HG03095 (cell line): ENCODE measurements around the gene GABRG2.
"Not testable (repeated sequence)": the region's sequence is repeated elsewhere in the genome, so short reads cannot be mapped to it uniquely, and the experiment has no call there.

ENCODE experiments used
- ATAC-seq: cut with Tn5 transposase; IDR thresholded peaks from one replicate; pipeline ENCODE4 v1.9.1; 2021; ENCODE audit warnings: moderate library complexity; ENCODE audit not compliant: unreplicated experiment

The GABRG2 gene

GRCh38 chr5:162067655-162068411 lies at the start of gene GABRG2:
TSS of gene GABRG2 (plus strand) at chr5:162067773. CDS start at chr5:162068000, 227 bp downstream.
- ATAC-seq = no peak

GRCh38 chr5:162025312-162025711 lies 42.3 kb upstream of the GABRG2 start:
- ATAC-seq = no peak

GRCh38 chr5:162026803-162027202 lies 40.8 kb upstream of the GABRG2 start:
- no peak for ATAC-seq

GRCh38 chr5:162037431-162037830 lies 30.1 kb upstream of the GABRG2 start:
- no peak for ATAC-seq

GRCh38 chr5:162047279-162047678 lies 20.3 kb upstream of the GABRG2 start:
- ATAC-seq = no peak

- no peak for ATAC-seq
Measured at GRCh38 chr5:162052676-162053075, 14.9 kb upstream of the GABRG2 start.

- not testable (repeated sequence) for ATAC-seq
Measured at GRCh38 chr5:162055095-162055494, 12.5 kb upstream of the GABRG2 start.

GRCh38 chr5:162067162-162067561 lies 411 bp upstream of the GABRG2 start:
- ATAC-seq = no peak

- no peak for ATAC-seq
Measured at GRCh38 chr5:162068412-162068811, 839 bp downstream of the GABRG2 start.

GRCh38 chr5:162068936-162069335 lies 1.4 kb downstream of the GABRG2 start:
- ATAC-seq = no peak

- ATAC-seq = no peak
Measured at GRCh38 chr5:162078805-162079204, 11.2 kb downstream of the GABRG2 start.

GRCh38 chr5:162091336-162091735 lies 23.8 kb downstream of the GABRG2 start:
- no peak for ATAC-seq

- no peak for ATAC-seq
Measured at GRCh38 chr5:162096448-162096847, 28.9 kb downstream of the GABRG2 start.

GRCh38 chr5:162107591-162107990 lies 40.0 kb downstream of the GABRG2 start:
- ATAC-seq = no peak

- no peak for ATAC-seq
Measured at GRCh38 chr5:162119801-162120200, 52.2 kb downstream of the GABRG2 start.

- no peak for ATAC-seq
Measured at GRCh38 chr5:162128117-162128516, 60.5 kb downstream of the GABRG2 start.

GRCh38 chr5:162132348-162132747 lies 64.8 kb downstream of the GABRG2 start:
- no peak for ATAC-seq

- ATAC-seq = no peak
Measured at GRCh38 chr5:162139190-162139589, 71.6 kb downstream of the GABRG2 start.

GRCh38 chr5:162154242-162154641 lies 86.7 kb downstream of the GABRG2 start:
- no peak for ATAC-seq

- no peak for ATAC-seq
Measured at GRCh38 chr5:162160401-162160800, 92.8 kb downstream of the GABRG2 start.

- no peak for ATAC-seq
Measured at GRCh38 chr5:162163663-162164062, 96.1 kb downstream of the GABRG2 start.

GRCh38 chr5:162174358-162174974 lies 106.9 kb downstream of the GABRG2 start:
- no peak for ATAC-seq

GRCh38 chr5:162187371-162187770 lies 119.8 kb downstream of the GABRG2 start:
- no peak for ATAC-seq
